ENCODE results near the gene IL18R1.

DNA sequence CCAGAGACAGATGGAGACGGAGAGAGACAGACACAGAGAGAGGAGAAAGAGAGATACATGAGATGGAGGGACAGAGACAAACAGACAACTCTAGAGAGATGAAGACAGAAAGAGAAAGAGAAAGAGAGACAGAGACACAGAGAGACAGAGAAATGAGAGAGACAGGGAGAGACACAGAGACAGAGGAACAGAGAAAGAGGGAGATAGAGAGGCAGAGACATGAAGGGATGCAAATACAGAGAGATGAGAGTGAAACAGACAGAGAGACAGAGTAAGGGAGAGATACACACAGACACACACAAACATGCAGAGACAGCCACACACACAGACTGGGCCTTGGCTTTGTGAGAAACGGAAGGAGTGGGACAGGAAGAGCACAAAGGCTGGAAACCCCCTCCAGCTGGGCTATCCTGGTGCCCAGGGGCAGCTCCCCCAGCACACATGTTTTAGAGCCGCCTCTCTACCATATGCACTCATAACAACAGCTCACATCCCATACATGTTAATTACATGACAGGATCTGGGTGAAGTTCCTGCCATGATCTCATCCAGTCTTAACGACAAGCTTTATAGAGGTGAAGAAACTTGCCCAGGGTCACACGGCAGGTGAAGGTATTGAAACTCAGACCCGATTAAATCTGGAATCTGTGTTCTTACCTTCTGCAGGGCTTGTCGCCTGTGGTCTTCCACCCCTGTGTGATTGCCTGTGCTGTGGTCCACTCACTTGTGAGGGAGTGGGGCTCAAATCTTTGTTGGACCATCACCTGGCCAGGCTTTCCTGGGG is 32.4 kb downstream of the IL18R1 start:
- TF ChIP-seq CTCF (IDR thresholded peaks at IDR 0.05; ENCODE audit: insufficient read depth, low read depth, low read length): no peak
- no peak for TF ChIP-seq EZH2 (IDR thresholded peaks at IDR 0.05; ENCODE audit: insufficient read depth, low read length)
